ENCODE data around the gene GRM2.

GRM2 gene

DNA sequence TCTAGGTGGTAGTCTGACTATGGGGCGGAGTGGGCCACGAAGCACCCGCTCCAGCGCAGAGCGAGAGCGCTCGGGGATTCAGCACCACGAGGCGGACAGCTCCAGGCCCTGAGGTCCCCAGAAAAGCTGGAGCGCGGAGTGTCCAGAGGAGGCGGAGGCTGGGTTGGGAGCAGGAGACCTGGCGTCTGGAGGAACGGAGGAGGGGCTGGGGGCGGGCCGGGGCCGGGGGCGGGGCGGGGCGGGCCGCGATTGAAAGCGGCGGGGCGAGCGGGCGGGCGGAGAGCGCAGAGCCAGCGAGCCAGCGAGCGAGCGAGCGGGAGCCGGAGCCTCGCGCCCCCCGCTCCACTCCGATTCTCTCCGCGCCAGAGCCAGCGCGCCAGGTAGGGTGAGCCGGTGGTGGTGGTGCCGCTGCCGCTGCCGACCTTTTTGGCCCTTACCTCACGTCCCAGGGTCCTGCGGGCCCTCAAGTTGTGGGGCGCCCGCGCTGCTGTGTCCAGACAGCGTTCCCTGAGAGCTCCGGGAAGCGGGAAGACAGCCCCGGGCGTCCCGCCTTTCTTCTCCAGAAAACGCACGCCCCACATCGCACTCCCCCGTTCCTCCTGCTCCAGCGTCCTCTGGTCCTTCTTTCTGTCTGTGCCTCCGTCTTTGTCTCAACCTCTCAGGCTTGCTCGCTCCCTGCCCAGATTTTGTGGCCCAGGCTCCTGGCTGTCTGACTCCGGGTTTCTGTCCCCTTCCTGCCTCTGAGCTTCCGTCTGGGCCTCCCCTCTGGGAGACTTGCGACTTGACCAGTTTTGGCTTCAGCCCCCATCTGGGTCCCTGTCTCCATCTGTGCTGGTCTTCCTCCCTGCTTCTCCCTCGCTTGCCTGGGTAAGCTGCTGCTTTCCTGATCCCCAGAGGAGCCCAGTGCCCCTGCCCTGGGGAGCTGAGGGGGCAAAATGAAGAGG lies at the start of gene GRM2:
Gene GRM2 (plus strand): TSS at position 281 of the 944 bp plus-strand sequence. CDS start 1,916 bp downstream, outside the sequence.
- H3K36me3 ChIP-seq (ENCODE audit: control insufficient read depth in 1 of 2, insufficient read depth in 2 of 2, low read length in 2 of 2), result peaks cover 5 to 34% of the 10 kb centered on the region in 2 donors
- peaks cover 0 to 4% of the 10 kb centered on the region in 2 donors for H3K27me3 ChIP-seq (ENCODE audit: control insufficient read depth in 1 of 2, insufficient read depth in 2 of 2, low read length in 2 of 2)
- H3K9me3 ChIP-seq (ENCODE audit: control insufficient read depth in 1 of 2, low read length in 2 of 2), result no peaks in the 10 kb centered on the region
- peak within 1 kb of the TSS; percentile 28 to 29 for H3K4me3 ChIP-seq (ENCODE audit: low read depth in 1 of 2, low read length in 2 of 2)
- no peak within 1 kb of the TSS for H3K27ac ChIP-seq (ENCODE audit: low read depth, low read length)
- no peaks in the 10 kb centered on the region for H3K4me1 ChIP-seq (ENCODE audit: control insufficient read depth in 1 of 2, insufficient read depth in 2 of 2, low read length in 2 of 2)
- no peak within 1 kb of the TSS for H3K9ac ChIP-seq (ENCODE audit: low read depth in 1 of 2, low read length in 2 of 2)

DNA sequence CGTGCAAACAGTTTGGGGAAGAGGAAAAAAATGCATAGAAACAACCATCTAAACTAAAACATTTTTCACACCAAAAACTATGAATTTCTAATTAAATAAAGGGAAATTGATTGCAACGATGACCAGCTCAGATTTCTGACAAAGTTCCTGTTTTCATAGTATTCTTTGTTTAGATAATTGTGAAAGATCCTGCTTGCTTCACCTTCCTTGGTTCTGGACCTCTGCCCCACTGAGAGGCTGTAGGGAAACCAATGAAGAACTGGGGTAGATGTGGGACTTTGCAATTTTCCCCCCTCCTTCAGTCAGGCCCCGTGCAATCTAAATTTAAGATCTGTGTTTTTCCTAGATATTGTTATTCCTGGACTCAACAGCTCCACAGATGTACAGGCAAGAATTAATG lies 49.6 kb upstream of the GRM2 start:
- Histone ChIP-seq H3K9ac (ENCODE audit: low read depth in 1 of 2, low read length in 2 of 2) (no peak overlapping the region), H3K4me3 (ENCODE audit: low read depth in 1 of 2, low read length in 2 of 2) (no peak overlapping the region), H3K27me3 (ENCODE audit: control insufficient read depth in 1 of 2, insufficient read depth in 2 of 2, low read length in 2 of 2) (no peaks in the 10 kb centered on the region), H3K4me1 (ENCODE audit: control insufficient read depth in 1 of 2, insufficient read depth in 2 of 2, low read length in 2 of 2) (no peaks in the 10 kb centered on the region), H3K27ac (ENCODE audit: low read depth, low read length) (no peak overlapping the region), H3K36me3 (ENCODE audit: control insufficient read depth in 1 of 2, insufficient read depth in 2 of 2, low read length in 2 of 2) (peaks cover 25 to 57% of the 10 kb centered on the region in 2 donors), H3K9me3 (ENCODE audit: control insufficient read depth in 1 of 2, low read length in 2 of 2) (no peaks in the 10 kb centered on the region)

DNA sequence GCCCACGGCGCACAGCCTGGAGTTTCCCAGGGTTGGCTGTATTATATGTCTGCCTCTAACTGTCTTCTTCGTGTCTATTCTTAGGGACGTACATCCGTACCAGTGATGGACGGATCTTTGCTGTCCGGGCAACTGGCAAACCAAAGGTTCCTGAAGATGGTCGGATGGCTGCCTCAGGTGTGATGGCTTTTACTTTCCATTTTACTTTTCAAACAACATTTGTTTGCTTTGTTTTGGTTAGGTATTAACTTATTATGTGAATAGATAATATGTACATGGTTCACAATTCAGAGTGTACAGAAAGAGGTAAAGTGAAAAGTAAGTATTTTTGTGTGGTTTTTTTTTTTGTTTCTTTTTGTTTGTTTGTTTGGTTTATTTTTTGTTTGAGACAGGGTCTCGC lies 46.9 kb upstream of the GRM2 start:
- Histone ChIP-seq H3K4me3 (ENCODE audit: low read depth in 1 of 2, low read length in 2 of 2) (no peak overlapping the region), H3K36me3 (ENCODE audit: control insufficient read depth in 1 of 2, insufficient read depth in 2 of 2, low read length in 2 of 2) (peaks cover 35 to 71% of the 10 kb centered on the region in 2 donors), H3K4me1 (ENCODE audit: control insufficient read depth in 1 of 2, insufficient read depth in 2 of 2, low read length in 2 of 2) (no peaks in the 10 kb centered on the region), H3K27me3 (ENCODE audit: control insufficient read depth in 1 of 2, insufficient read depth in 2 of 2, low read length in 2 of 2) (no peaks in the 10 kb centered on the region), H3K27ac (ENCODE audit: low read depth, low read length) (no peak overlapping the region), H3K9ac (ENCODE audit: low read depth in 1 of 2, low read length in 2 of 2) (no peak overlapping the region), H3K9me3 (ENCODE audit: control insufficient read depth in 1 of 2, low read length in 2 of 2) (no peaks in the 10 kb centered on the region)

DNA sequence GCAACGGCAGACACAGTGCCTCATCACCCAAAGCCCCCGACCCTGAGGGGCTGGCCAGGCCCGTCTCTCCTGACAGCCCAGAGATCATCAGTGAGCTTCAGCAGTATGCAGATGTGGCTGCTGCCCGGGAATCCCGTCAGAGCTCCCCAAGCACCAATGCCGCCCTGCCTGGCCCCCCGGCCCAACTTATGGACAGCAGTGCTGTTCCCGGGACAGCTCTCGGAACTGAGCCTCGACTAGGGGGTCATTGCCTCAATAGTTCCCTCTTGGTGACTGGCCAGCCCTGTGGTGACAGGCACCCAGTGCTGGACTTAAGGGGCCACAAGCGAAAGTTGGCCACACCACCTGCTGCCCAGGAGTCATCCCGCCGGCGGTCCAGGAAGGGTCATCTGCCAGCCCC lies 44.4 kb upstream of the GRM2 start:
- Histone ChIP-seq H3K9me3 (ENCODE audit: control insufficient read depth in 1 of 2, low read length in 2 of 2) (no peaks in the 10 kb centered on the region), H3K27me3 (ENCODE audit: control insufficient read depth in 1 of 2, insufficient read depth in 2 of 2, low read length in 2 of 2) (no peaks in the 10 kb centered on the region), H3K4me1 (ENCODE audit: control insufficient read depth in 1 of 2, insufficient read depth in 2 of 2, low read length in 2 of 2) (no peaks in the 10 kb centered on the region), H3K9ac (ENCODE audit: low read depth in 1 of 2, low read length in 2 of 2) (no peak overlapping the region), H3K36me3 (ENCODE audit: control insufficient read depth in 1 of 2, insufficient read depth in 2 of 2, low read length in 2 of 2) (peaks cover 26 to 55% of the 10 kb centered on the region in 2 donors), H3K4me3 (ENCODE audit: low read depth in 1 of 2, low read length in 2 of 2) (no peak overlapping the region), H3K27ac (ENCODE audit: low read depth, low read length) (no peak overlapping the region)

DNA sequence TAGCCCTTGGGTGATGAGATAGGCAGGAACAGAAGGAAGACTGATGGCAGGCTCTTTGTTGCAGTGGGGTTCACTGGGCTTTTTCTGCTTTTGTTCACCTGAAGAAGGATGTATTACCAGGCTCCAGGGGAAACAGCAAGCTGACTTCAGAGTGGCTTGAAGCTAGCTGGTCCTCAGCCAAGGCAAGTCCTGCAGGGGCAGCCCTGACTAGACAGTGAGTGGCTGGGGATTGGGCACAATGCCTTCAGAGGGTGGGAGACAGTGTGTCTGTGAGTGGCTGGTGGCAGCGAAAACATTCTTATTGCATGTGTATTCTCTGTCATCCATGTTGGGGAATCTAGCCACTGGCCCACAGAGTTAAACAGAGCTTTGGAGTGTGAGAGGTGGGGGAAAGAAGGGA lies 38.1 kb upstream of the GRM2 start:
- Histone ChIP-seq H3K4me1 (ENCODE audit: control insufficient read depth in 1 of 2, insufficient read depth in 2 of 2, low read length in 2 of 2) (peaks cover 29 to 36% of the 10 kb centered on the region in 2 donors), H3K27me3 (ENCODE audit: control insufficient read depth in 1 of 2, insufficient read depth in 2 of 2, low read length in 2 of 2) (no peaks in the 10 kb centered on the region), H3K36me3 (ENCODE audit: control insufficient read depth in 1 of 2, insufficient read depth in 2 of 2, low read length in 2 of 2) (peaks cover 3 to 6% of the 10 kb centered on the region in 2 donors), H3K9ac (ENCODE audit: low read depth in 1 of 2, low read length in 2 of 2) (no peak overlapping the region), H3K27ac (ENCODE audit: low read depth, low read length) (no peak overlapping the region), H3K9me3 (ENCODE audit: control insufficient read depth in 1 of 2, low read length in 2 of 2) (no peaks in the 10 kb centered on the region), H3K4me3 (ENCODE audit: low read depth in 1 of 2, low read length in 2 of 2) (no peak overlapping the region)

DNA sequence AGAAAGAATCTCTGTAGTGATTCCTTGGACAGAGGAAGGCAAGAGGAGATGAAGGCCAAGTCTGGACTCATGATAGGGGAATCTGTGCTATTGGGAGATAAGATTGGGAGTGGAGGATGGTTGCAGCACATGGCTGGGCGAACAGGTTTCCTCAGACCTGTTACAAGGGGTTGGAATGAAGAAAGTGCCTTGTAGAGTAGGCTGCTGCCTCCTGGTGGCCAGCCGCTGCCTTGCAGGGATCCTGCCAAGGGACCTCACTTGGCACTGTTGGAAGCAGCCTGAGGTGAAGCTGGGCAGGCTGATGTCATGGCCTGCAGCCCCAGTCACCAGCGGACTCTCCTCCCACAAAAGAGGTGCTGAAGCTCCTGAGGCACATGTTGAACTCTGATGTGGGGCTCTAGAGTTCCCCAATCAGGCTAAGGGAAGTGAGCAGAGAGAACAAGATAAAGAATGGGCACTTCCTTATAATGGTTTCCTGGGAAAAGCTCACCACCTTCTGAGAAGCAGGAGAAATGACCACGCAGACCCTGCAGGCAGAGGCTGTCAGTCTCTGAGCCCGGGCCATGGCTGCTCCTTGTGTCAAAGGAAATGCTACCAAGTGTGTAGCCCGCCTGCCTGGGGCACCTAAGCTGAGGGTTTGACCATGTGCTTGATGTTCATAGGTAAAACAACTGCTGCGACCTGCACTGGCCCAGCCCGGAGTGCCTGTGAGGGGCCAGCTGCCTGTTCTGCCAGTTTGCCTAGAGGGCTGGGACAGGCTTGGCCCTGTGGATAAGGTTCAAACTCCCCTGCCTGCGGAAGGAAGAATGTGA lies 37.4 kb upstream of the GRM2 start:
- Histone ChIP-seq H3K4me3 (ENCODE audit: low read depth in 1 of 2, low read length in 2 of 2) (peak overlapping the region in 1 of 2 donors; percentile 76), H3K27me3 (ENCODE audit: control insufficient read depth in 1 of 2, insufficient read depth in 2 of 2, low read length in 2 of 2) (no peaks in the 10 kb centered on the region), H3K27ac (ENCODE audit: low read depth, low read length) (no peak overlapping the region), H3K4me1 (ENCODE audit: control insufficient read depth in 1 of 2, insufficient read depth in 2 of 2, low read length in 2 of 2) (peaks cover 29 to 36% of the 10 kb centered on the region in 2 donors), H3K9me3 (ENCODE audit: control insufficient read depth in 1 of 2, low read length in 2 of 2) (no peaks in the 10 kb centered on the region), H3K9ac (ENCODE audit: low read depth in 1 of 2, low read length in 2 of 2) (peak overlapping the region in 1 of 2 donors; percentile 35), H3K36me3 (ENCODE audit: control insufficient read depth in 1 of 2, insufficient read depth in 2 of 2, low read length in 2 of 2) (peaks cover 0 to under 1% of the 10 kb centered on the region in 2 donors)

DNA sequence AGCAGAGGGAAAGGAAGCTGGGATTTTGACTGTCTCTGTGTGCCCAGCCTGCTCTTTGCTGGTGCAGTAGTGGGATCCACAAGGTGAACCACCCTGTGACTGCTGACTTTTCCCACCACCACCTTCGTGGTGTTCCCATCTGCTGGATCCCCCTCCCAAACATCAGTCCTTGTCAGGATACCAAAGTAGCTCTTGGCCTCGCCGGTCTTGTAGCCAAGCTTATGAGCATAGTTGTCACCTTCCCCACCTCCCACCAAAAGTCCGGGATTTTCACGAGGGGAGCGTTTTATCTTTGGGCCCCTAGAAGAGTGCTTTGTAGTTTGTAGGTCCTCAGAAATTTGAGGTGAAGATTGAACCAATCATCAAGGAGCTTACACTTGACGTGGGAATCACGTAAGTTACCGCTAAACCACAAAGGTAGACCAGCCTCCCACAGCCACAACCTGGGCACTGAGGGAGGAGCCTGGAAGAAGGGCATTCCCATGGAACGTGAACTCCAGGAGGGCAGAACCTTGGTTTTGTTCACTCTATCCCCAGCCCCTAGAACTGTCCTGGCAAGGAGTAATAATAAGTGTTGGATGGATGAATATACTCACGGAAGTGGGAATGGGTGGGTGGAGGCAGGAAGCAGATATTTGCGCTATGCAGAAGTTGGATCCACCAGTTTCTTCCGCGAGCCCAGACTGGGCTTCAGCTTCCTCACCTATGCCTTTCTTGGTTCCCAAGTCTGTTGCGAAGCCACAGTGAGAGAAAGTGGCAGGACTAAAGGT lies 36.6 kb upstream of the GRM2 start:
- H3K36me3 ChIP-seq (ENCODE audit: control insufficient read depth in 1 of 2, insufficient read depth in 2 of 2, low read length in 2 of 2), result peaks cover 0 to 9% of the 10 kb centered on the region in 2 donors
- peak overlapping the region; percentile 80 to 88 for H3K9ac ChIP-seq (ENCODE audit: low read depth in 1 of 2, low read length in 2 of 2)
- H3K4me1 ChIP-seq (ENCODE audit: control insufficient read depth in 1 of 2, insufficient read depth in 2 of 2, low read length in 2 of 2), result peaks cover 29 to 36% of the 10 kb centered on the region in 2 donors
- no peaks in the 10 kb centered on the region for H3K9me3 ChIP-seq (ENCODE audit: control insufficient read depth in 1 of 2, low read length in 2 of 2)
- peak overlapping the region; percentile 76 for H3K27ac ChIP-seq (ENCODE audit: low read depth, low read length)
- no peaks in the 10 kb centered on the region for H3K27me3 ChIP-seq (ENCODE audit: control insufficient read depth in 1 of 2, insufficient read depth in 2 of 2, low read length in 2 of 2)
- H3K4me3 ChIP-seq (ENCODE audit: low read depth in 1 of 2, low read length in 2 of 2), result peak overlapping the region; percentile 76 to 86

DNA sequence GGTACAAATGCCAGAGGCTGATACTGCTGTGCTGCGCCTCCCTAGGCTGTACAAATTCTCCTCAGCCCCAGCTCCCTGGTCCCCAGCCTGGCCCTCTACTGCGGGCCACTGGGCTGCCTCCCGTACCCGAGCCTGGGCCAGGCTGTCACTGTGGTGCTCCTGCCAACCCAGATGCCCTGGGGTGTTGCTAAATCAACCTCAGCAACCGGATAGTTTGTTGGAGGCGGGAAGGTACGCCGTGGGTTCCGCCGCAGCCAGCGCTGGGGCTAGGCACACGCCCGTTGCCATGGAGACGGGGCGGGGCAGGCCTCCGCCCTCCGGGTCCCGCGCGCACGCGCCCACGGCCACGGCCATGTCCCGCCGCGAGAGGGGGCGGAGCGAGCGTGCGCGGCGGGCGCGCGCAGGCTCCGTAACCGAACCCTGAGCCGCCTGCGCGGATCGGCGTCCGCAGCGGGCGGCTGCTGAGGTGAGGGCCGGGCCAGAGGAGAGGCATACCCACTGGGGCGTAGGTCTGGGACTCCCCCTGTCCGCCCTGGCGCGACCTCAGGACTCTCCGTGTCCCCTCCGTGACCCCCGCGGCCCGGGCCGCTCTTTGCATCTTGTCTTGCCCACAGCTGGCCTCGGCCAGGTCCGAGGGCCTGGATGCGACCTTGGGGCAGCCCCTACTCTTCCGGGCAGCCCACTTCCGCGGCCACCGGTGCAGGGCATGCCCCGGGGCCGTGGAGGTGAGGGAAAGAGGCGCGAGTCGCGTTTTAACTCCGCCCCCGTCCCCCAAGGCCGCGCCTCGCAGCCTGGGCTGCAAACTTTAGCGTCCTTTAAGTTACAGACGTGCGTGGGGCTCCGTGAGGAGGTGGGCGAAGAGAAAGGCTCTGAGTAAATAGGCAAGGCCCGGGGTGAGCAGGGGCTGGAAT lies 35.8 kb upstream of the GRM2 start, which contains the start of gene TEX264:
Gene TEX264 (plus strand): TSS at position 430 of the 911 bp plus-strand sequence. CDS start 3,053 bp downstream, outside the sequence.
- Histone ChIP-seq H3K27ac (ENCODE audit: low read depth, low read length) (peak within 1 kb of the TSS; percentile 76), H3K27me3 (ENCODE audit: control insufficient read depth in 1 of 2, insufficient read depth in 2 of 2, low read length in 2 of 2) (no peaks in the 10 kb centered on the region), H3K9me3 (ENCODE audit: control insufficient read depth in 1 of 2, low read length in 2 of 2) (no peaks in the 10 kb centered on the region), H3K4me1 (ENCODE audit: control insufficient read depth in 1 of 2, insufficient read depth in 2 of 2, low read length in 2 of 2) (peaks cover 29 to 36% of the 10 kb centered on the region in 2 donors), H3K9ac (ENCODE audit: low read depth in 1 of 2, low read length in 2 of 2) (peak within 1 kb of the TSS; percentile 80 to 88), H3K36me3 (ENCODE audit: control insufficient read depth in 1 of 2, insufficient read depth in 2 of 2, low read length in 2 of 2) (peaks cover 0 to 14% of the 10 kb centered on the region in 2 donors), H3K4me3 (ENCODE audit: low read depth in 1 of 2, low read length in 2 of 2) (peak within 1 kb of the TSS; percentile 76 to 86)
